ENCODE data around the gene THEMIS.

The THEMIS gene

DNA sequence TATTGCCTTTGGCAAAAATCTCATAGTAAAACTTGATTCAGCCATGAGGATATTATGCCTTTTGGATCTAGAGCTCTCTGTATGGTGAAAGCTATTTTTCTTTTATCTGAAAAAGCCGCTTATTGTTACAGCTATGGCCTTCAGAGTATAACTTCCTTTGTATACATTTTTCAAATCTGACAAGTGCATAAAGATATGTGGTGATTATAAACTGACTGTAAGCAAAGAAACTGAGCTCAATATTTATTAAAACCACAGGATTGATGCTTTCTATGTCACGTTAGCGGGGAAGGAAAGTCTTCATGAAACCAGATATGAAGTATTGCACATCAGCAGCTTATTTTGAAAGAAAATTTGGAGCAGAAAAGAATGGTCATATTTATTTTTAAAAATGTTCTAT lies 151.8 kb downstream of the THEMIS start:
- H3K9me3 ChIP-seq (ENCODE audit: control insufficient read depth, insufficient read depth, low read length), result no peaks in the 10 kb centered on the region

DNA sequence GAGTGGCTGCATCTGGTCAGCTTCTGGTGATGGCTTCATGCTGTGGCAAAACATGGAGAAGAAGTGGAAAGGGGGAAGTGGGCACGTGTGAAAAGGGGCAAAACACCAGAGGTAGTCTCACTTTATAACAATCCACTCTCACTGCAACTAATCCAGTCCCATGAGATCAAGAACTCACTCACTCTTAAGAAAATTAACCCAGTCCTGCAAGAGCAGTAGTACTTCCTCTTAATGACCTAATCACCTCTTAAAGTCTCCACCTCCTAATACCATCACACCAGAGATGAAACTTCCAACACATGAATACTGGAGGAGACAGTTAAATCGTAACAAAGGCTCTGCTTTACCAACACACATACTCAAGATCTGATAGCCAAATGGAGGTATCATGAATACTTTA lies 152.6 kb downstream of the THEMIS start:
- H3K9ac ChIP-seq (ENCODE audit: low read depth, low read length), result no peak overlapping the region
- no peaks in the 10 kb centered on the region for H3K4me1 ChIP-seq (ENCODE audit: control insufficient read depth, insufficient read depth, low read length)
- no peaks in the 10 kb centered on the region for H3K36me3 ChIP-seq (ENCODE audit: control insufficient read depth, insufficient read depth, low read length)
- H3K27me3 ChIP-seq (ENCODE audit: control insufficient read depth, insufficient read depth, low read length), result no peaks in the 10 kb centered on the region
- no peak overlapping the region for H3K4me3 ChIP-seq (ENCODE audit: low read depth, low read length)
- no peaks in the 10 kb centered on the region for H3K9me3 ChIP-seq (ENCODE audit: control insufficient read depth, insufficient read depth, low read length)

More for the DNA sequence above, 151.8 kb downstream of the THEMIS start:
- H3K4me3 ChIP-seq (ENCODE audit: low read depth, low read length), result no peak overlapping the region
- no peaks in the 10 kb centered on the region for H3K27me3 ChIP-seq (ENCODE audit: control insufficient read depth, insufficient read depth, low read length)
- no peaks in the 10 kb centered on the region for H3K4me1 ChIP-seq (ENCODE audit: control insufficient read depth, insufficient read depth, low read length)
- no peak overlapping the region for H3K9ac ChIP-seq (ENCODE audit: low read depth, low read length)
- H3K36me3 ChIP-seq (ENCODE audit: control insufficient read depth, insufficient read depth, low read length), result no peaks in the 10 kb centered on the region

DNA sequence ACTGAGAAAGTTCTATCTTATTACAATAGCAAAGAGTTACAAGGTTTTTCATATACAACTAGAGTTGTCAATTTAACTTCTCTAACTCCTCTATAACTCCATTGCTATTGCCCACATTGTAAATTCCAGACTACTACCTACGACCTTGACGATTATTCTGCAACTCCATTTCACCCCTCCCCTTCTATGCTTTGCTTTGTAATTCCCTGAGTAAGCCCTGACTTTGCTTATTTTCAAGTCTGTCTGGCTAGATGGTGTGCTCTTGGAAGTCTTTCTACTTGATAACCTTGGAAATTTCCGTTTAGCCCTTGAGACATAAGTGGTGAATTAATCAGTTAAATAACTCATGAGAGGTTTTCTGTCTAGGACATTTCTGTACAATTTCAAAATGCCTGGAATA lies 162.4 kb downstream of the THEMIS start:
- H3K27me3 ChIP-seq (ENCODE audit: control insufficient read depth, insufficient read depth, low read length), result no peaks in the 10 kb centered on the region
- no peaks in the 10 kb centered on the region for H3K9me3 ChIP-seq (ENCODE audit: control insufficient read depth, insufficient read depth, low read length)
- no peak overlapping the region for H3K4me3 ChIP-seq (ENCODE audit: low read depth, low read length)
- no peak overlapping the region for H3K9ac ChIP-seq (ENCODE audit: low read depth, low read length)
- H3K4me1 ChIP-seq (ENCODE audit: control insufficient read depth, insufficient read depth, low read length), result no peaks in the 10 kb centered on the region
- no peaks in the 10 kb centered on the region for H3K36me3 ChIP-seq (ENCODE audit: control insufficient read depth, insufficient read depth, low read length)

DNA sequence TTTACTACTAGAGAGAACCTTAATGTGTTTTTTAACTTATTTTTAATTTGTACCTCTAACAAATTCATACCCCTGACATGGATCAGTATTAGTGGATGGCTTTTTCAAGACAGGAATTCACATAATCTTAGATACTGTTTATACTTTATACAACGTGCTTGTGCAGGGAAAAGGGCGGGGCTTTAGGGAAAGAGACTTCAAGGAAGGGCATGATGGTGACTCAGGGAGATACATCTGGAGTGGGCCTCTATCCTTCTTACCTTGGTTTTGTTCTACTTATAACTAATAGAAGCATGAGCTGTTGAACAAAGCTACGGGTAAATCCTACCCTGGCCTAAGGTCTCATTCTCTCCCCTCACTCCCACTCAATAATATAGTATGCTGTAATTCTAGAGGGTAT lies 163.1 kb downstream of the THEMIS start:
- Histone ChIP-seq H3K9ac (ENCODE audit: low read depth, low read length) (no peak overlapping the region), H3K27me3 (ENCODE audit: control insufficient read depth, insufficient read depth, low read length) (no peaks in the 10 kb centered on the region), H3K4me1 (ENCODE audit: control insufficient read depth, insufficient read depth, low read length) (no peaks in the 10 kb centered on the region), H3K9me3 (ENCODE audit: control insufficient read depth, insufficient read depth, low read length) (no peaks in the 10 kb centered on the region), H3K4me3 (ENCODE audit: low read depth, low read length) (no peak overlapping the region), H3K36me3 (ENCODE audit: control insufficient read depth, insufficient read depth, low read length) (no peaks in the 10 kb centered on the region)

DNA sequence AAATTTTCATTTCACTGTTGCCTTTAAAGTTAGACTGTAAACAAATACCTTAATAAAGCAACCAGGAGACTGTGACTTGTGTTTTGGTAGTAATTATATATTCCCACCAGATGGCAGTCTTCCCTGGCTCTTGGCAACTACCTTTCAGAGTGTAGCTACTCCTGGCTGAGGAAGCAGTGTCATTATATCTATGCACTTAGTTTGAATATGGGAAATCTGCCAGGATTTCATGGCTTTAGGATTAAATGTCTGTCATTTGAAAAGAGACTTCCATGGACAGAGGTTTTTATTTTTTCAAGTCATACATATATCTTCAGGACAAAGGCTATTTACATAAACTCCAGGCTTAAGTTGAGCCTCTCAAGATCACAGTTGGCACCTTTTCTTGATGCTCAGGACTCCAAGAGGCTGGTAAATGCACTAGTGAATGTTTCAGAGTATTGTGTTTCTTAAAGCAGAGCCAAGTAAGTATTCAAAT lies 163.8 kb downstream of the THEMIS start:
- no peaks in the 10 kb centered on the region for H3K27me3 ChIP-seq (ENCODE audit: control insufficient read depth, insufficient read depth, low read length)
- no peaks in the 10 kb centered on the region for H3K36me3 ChIP-seq (ENCODE audit: control insufficient read depth, insufficient read depth, low read length)
- H3K4me3 ChIP-seq (ENCODE audit: low read depth, low read length), result no peak overlapping the region
- H3K9me3 ChIP-seq (ENCODE audit: control insufficient read depth, insufficient read depth, low read length), result no peaks in the 10 kb centered on the region
- no peak overlapping the region for H3K9ac ChIP-seq (ENCODE audit: low read depth, low read length)
- no peaks in the 10 kb centered on the region for H3K4me1 ChIP-seq (ENCODE audit: control insufficient read depth, insufficient read depth, low read length)

DNA sequence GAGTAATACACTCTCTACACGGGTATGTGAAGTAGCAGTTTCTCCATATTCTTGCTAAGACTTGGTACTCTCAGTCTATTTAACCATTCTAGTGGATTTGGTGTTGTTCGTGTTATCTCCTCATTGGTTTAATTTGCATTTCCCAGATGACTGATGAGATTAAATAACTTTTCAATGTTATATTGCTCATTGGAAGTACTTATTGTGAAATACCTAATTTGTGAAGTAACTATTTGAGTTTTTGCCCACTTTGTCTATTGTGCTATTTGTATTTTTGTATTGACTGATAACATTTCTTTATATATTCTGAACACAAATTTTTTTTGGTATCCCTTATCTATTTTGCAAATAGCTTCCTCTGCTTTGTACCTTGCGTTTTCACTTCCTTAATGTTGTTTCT lies 167.9 kb downstream of the THEMIS start:
- H3K36me3 ChIP-seq (ENCODE audit: control insufficient read depth, insufficient read depth, low read length), result no peaks in the 10 kb centered on the region
- no peak overlapping the region for H3K9ac ChIP-seq (ENCODE audit: low read depth, low read length)
- H3K9me3 ChIP-seq (ENCODE audit: control insufficient read depth, insufficient read depth, low read length), result no peaks in the 10 kb centered on the region
- no peaks in the 10 kb centered on the region for H3K4me1 ChIP-seq (ENCODE audit: control insufficient read depth, insufficient read depth, low read length)
- H3K4me3 ChIP-seq (ENCODE audit: low read depth, low read length), result no peak overlapping the region
- no peaks in the 10 kb centered on the region for H3K27me3 ChIP-seq (ENCODE audit: control insufficient read depth, insufficient read depth, low read length)

DNA sequence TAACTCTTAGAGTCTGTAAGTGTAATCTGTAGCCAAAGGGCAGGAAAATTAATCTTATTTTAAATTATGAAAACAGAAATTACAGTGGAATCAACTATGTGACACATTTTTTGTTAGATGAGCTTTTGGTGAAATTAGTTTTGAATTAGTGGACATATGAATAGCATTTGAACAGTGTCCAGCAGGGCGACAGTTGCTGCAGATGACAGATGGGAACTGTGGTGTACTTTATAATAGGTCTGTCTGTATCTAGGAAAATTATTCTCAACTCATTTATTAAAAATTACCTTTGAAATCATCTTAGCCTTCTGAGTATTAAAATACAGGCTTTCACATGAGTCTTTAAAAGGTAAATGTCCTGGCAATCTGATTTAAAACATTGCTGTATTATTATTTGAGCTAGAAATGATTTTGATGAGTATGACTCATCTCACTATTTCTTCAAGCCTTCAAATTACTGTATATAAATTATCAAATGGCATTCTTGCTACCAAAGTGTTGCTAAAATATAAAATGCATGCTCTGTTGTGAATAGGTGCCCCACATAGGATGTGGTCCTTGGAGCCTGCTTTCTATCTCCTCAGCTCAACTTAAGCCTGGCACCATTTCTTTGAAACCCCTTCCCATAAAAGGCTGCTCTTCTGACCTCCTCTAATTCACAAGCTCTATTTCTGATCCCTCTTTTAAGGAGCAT lies 173.5 kb downstream of the THEMIS start:
- Histone ChIP-seq H3K4me1 (ENCODE audit: control insufficient read depth, insufficient read depth, low read length) (no peaks in the 10 kb centered on the region), H3K9ac (ENCODE audit: low read depth, low read length) (no peak overlapping the region), H3K36me3 (ENCODE audit: control insufficient read depth, insufficient read depth, low read length) (no peaks in the 10 kb centered on the region), H3K4me3 (ENCODE audit: low read depth, low read length) (no peak overlapping the region), H3K27me3 (ENCODE audit: control insufficient read depth, insufficient read depth, low read length) (no peaks in the 10 kb centered on the region), H3K9me3 (ENCODE audit: control insufficient read depth, insufficient read depth, low read length) (no peaks in the 10 kb centered on the region)

DNA sequence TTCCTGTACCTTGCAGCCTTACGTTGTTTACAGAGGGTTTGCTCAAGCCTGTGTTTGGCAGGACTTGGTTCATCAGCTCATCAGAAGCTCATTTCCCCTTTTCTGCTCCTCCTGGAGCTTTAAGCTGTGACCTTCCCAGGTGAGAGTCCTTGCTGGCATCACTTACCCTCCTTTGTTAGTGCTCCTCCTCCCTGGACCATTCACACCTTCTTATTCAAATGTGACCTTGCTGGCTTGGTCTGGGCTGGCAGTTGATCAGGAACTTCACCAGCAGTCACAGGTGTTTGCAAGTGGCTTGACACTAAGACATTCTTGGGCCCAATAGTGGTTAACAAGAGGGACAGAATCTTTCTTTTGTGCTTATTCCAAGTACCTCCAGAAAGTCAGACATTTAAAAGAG lies 175.0 kb downstream of the THEMIS start:
- Histone ChIP-seq H3K4me3 (ENCODE audit: low read depth, low read length) (no peak overlapping the region), H3K9me3 (ENCODE audit: control insufficient read depth, insufficient read depth, low read length) (no peaks in the 10 kb centered on the region), H3K36me3 (ENCODE audit: control insufficient read depth, insufficient read depth, low read length) (no peaks in the 10 kb centered on the region), H3K27me3 (ENCODE audit: control insufficient read depth, insufficient read depth, low read length) (no peaks in the 10 kb centered on the region), H3K9ac (ENCODE audit: low read depth, low read length) (no peak overlapping the region), H3K4me1 (ENCODE audit: control insufficient read depth, insufficient read depth, low read length) (no peaks in the 10 kb centered on the region)

DNA sequence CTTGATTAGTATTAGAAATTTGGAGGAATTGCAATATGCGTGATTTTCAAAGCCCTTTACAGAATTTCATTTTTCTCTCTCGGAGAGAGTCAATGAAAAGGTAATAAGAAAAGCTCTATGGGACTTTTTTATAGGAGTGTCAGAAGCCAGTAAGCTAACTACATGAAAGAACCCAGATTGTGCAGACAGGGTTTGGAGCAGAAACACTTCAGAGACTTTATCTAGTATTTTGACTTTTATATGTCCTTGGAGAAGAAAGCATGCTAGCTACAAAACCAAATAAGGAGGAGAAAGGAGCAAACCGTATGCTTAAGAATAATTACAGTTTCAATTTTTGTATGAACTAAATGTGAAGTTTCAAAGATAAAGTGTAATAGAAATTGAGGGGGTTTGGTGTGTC lies 182.2 kb downstream of the THEMIS start:
- no peaks in the 10 kb centered on the region for H3K27me3 ChIP-seq (ENCODE audit: control insufficient read depth, insufficient read depth, low read length)
- no peak overlapping the region for H3K9ac ChIP-seq (ENCODE audit: low read depth, low read length)
- H3K36me3 ChIP-seq (ENCODE audit: control insufficient read depth, insufficient read depth, low read length), result no peaks in the 10 kb centered on the region
- H3K4me1 ChIP-seq (ENCODE audit: control insufficient read depth, insufficient read depth, low read length), result no peaks in the 10 kb centered on the region
- H3K4me3 ChIP-seq (ENCODE audit: low read depth, low read length), result no peak overlapping the region
- H3K9me3 ChIP-seq (ENCODE audit: control insufficient read depth, insufficient read depth, low read length), result no peaks in the 10 kb centered on the region

DNA sequence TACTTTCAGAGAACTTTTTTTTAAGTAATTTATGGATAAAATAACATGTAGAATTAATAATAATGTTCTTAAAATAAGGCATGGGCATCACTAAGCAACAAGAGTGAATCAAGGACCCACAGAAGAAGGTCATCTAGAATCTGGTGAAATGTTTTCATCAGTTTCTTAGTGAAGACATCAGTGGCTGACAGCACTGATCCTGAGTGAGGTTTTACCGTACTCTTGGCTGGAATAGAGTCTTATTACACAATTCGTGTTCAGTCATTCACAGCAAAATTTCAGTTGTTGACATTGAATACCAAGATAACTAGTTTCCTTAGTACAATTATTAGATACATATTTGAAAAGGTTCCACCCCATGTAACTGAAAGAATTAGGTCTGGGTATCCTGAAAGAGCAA lies 183.5 kb downstream of the THEMIS start:
- Histone ChIP-seq H3K9ac (ENCODE audit: low read depth, low read length) (no peak overlapping the region), H3K4me1 (ENCODE audit: control insufficient read depth, insufficient read depth, low read length) (no peaks in the 10 kb centered on the region), H3K9me3 (ENCODE audit: control insufficient read depth, insufficient read depth, low read length) (no peaks in the 10 kb centered on the region), H3K27me3 (ENCODE audit: control insufficient read depth, insufficient read depth, low read length) (no peaks in the 10 kb centered on the region), H3K36me3 (ENCODE audit: control insufficient read depth, insufficient read depth, low read length) (no peaks in the 10 kb centered on the region), H3K4me3 (ENCODE audit: low read depth, low read length) (no peak overlapping the region)

DNA sequence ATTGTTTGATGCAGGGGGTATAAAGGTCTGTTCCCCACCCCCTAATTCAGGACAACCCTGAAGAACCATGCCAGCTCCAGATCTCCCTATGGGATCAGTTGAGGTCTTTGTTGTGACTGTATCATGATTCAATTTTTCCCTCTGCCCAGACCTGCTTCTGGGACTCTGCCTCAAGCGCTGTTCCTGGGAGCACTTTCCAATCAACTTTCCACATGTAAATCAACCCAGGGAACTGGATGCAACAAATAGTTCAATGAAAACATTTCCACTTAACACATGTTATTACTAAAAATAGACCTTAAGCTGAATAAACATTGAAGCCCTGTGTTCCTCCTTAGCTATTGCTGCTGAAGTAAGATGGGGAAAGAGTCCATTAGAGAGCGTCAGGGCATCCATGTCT lies 184.4 kb downstream of the THEMIS start:
- no peaks in the 10 kb centered on the region for H3K27me3 ChIP-seq (ENCODE audit: control insufficient read depth, insufficient read depth, low read length)
- no peaks in the 10 kb centered on the region for H3K9me3 ChIP-seq (ENCODE audit: control insufficient read depth, insufficient read depth, low read length)
- H3K4me1 ChIP-seq (ENCODE audit: control insufficient read depth, insufficient read depth, low read length), result no peaks in the 10 kb centered on the region
- H3K4me3 ChIP-seq (ENCODE audit: low read depth, low read length), result no peak overlapping the region
- no peaks in the 10 kb centered on the region for H3K36me3 ChIP-seq (ENCODE audit: control insufficient read depth, insufficient read depth, low read length)
- no peak overlapping the region for H3K9ac ChIP-seq (ENCODE audit: low read depth, low read length)

DNA sequence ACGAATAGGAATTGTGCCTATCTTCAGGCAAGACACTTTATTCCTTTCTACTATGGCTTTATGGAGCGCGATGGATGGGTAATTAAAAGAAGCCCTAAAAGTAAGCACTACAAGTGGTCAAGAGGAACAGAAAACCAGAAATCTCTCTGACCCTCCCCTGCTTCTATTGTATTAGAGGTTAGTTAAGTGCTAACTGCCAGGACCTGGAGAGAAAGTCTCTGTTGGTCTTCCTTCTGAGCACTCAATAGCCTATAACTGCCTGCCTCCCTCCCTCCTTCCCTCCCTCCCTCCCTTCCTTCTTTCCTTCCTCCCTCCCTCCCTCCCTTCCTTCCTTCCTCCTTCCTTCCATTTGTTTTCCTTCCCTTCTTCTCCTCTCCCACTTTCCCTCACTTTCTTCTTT lies 190.2 kb downstream of the THEMIS start:
- Histone ChIP-seq H3K9me3 (ENCODE audit: control insufficient read depth, insufficient read depth, low read length) (no peaks in the 10 kb centered on the region), H3K4me1 (ENCODE audit: control insufficient read depth, insufficient read depth, low read length) (no peaks in the 10 kb centered on the region), H3K36me3 (ENCODE audit: control insufficient read depth, insufficient read depth, low read length) (no peaks in the 10 kb centered on the region), H3K4me3 (ENCODE audit: low read depth, low read length) (no peak overlapping the region), H3K9ac (ENCODE audit: low read depth, low read length) (no peak overlapping the region), H3K27me3 (ENCODE audit: control insufficient read depth, insufficient read depth, low read length) (no peaks in the 10 kb centered on the region)
